CD4-positive, alpha-beta T cell treated with Interleukin-10 for 1 hour (primary cell): ENCODE results near the gene LORICRIN.

Experiments used
- DNase-seq: peaks from one replicate; pipeline ENCODE4 v3.0.0-alpha.2; 2020

Gene LORICRIN

GRCh38 chr1:153259387-153259786 is at the start of gene LORICRIN:
Gene LORICRIN (plus strand): TSS chr1:153259687. CDS start chr1:153260950, 1,263 bp downstream.
- no peak for DNase-seq

- DNase-seq = no peak
Observed at GRCh38 chr1:153210206-153210605, 49.3 kb upstream of the LORICRIN start.

GRCh38 chr1:153212201-153212600 is 47.3 kb upstream of the LORICRIN start:
- no peak for DNase-seq

- no peak for DNase-seq
Observed at GRCh38 chr1:153213519-153213918, 46.0 kb upstream of the LORICRIN start.

- DNase-seq = no peak
Observed at GRCh38 chr1:153217212-153217611, 42.3 kb upstream of the LORICRIN start, which contains the start of gene PRR9. Gene PRR9 (plus strand): TSS chr1:153217584. CDS start chr1:153218145, 561 bp downstream.

- DNase-seq = no peak
Observed at GRCh38 chr1:153217744-153218416, 41.6 kb upstream of the LORICRIN start.

GRCh38 chr1:153220606-153221303 is 38.7 kb upstream of the LORICRIN start:
- DNase-seq = no peak

- DNase-seq = peak; percentile 42
Observed at GRCh38 chr1:153223040-153223891, 36.2 kb upstream of the LORICRIN start.

- DNase-seq = no peak
Observed at GRCh38 chr1:153227810-153228209, 31.7 kb upstream of the LORICRIN start.

GRCh38 chr1:153228491-153228890 is 31.0 kb upstream of the LORICRIN start:
- no peak for DNase-seq

- DNase-seq = peak; percentile 11
Observed at GRCh38 chr1:153229076-153229829, 30.2 kb upstream of the LORICRIN start.

GRCh38 chr1:153231363-153231762 is 28.1 kb upstream of the LORICRIN start:
- DNase-seq = no peak

- no peak for DNase-seq
Observed at GRCh38 chr1:153231785-153232184, 27.7 kb upstream of the LORICRIN start.

- DNase-seq = no peak
Observed at GRCh38 chr1:153232553-153232952, 26.9 kb upstream of the LORICRIN start.

- no peak for DNase-seq
Observed at GRCh38 chr1:153233448-153233847, 26.0 kb upstream of the LORICRIN start.

GRCh38 chr1:153238527-153238926 is 21.0 kb upstream of the LORICRIN start:
- DNase-seq = no peak

GRCh38 chr1:153242160-153242559 is 17.3 kb upstream of the LORICRIN start:
- DNase-seq = no peak

GRCh38 chr1:153245466-153245865 is 14.0 kb upstream of the LORICRIN start:
- no peak for DNase-seq

GRCh38 chr1:153246018-153246417 is 13.5 kb upstream of the LORICRIN start:
- DNase-seq = no peak

- DNase-seq = no peak
Observed at GRCh38 chr1:153246825-153247224, 12.7 kb upstream of the LORICRIN start.

- no peak for DNase-seq
Observed at GRCh38 chr1:153248176-153248879, 11.2 kb upstream of the LORICRIN start.

- DNase-seq = no peak
Observed at GRCh38 chr1:153250166-153250565, 9.3 kb upstream of the LORICRIN start.
